Prostate gland (tissue), 2 donors: Measurements from ENCODE around the gene CYB561D2.

Experiments used
- CTCF ChIP-seq, 4 experiments: fragments of 200-600 bp in 2 of 4; fragments of 450-650 bp in 2 of 4; sonication (generic) in 2 of 4; IDR thresholded peaks; 1 replicate in 3 of 4; 2 replicates in 1 of 4; pipeline ENCODE4 v1.5.1; 2016 to 2019; ENCODE audit warnings: antibody characterized with exemption in 4 of 4, mild to moderate bottlenecking in 2 of 4, moderate library complexity in 2 of 4
- POLR2A ChIP-seq: fragments of 450-650 bp; IDR thresholded peaks from one replicate; pipeline ENCODE4 v1.6.1; 2016; ENCODE audit warnings: antibody characterized with exemption, mild to moderate bottlenecking

GRCh38 chr3:50353245-50354004, 2.8 kb downstream of the CYB561D2 start:
- TF ChIP-seq POLR2A (no peak), CTCF (IDR thresholded peaks at IDR 0.05) (no peak)
